K562 (cell line): Measurements from ENCODE around the gene IPPK. TPM values are rescaled to one million over a fixed set of nuclear protein-coding genes. Genes with fewer than 3 reads are reported as not detected.

Experiments
- ATAC-seq: fragments of 200-7000 bp; cut with Tn5 transposase; 3 replicates; pipeline ENCODE4 v1.9.1; 2020; ENCODE audit warnings: moderate library complexity
- BruUV-seq: library from RNA; stranded (reverse); fragments of 400-500 nt; replicated peaks from 2 replicates; lab custom pipeline; 2021; lab: Mats Ljungman, UMichigan
- CTCF ChIA-PET: fragments of 300-600 bp; formaldehyde crosslinking; extraction: SDS; loops from one replicate; lab custom pipeline; 2021; ENCODE audit warnings: low intra/inter-chr PET ratio; lab: Yijun Ruan, JAX
- POLR2A ChIA-PET: fragments of 300-600, 350-650 bp; sonication (Branson Sonifier 250); formaldehyde crosslinking; extraction: SDS; loops from one replicate; lab custom pipeline; 2021; ENCODE audit warnings: antibody characterized with exemption, inconsistent platforms; lab: Yijun Ruan, JAX
- DNase-seq, 4 experiments: peaks; one replicate each; pipeline versions ENCODE4 v3.0.0 to v3.0.0-alpha.2; 2011 to 2018; ENCODE audit warnings: low spot score in 3 of 4, mixed read lengths in 3 of 4; ENCODE audit errors: extremely low read depth in 1 of 4
- FAIRE-seq: peaks from 2 replicates; lab custom pipeline; 2011; peaks lifted over from hg19 to GRCh38; lab: Jason Lieb, UNC
- H2AFZ ChIP-seq: 2 replicates; pipeline ENCODE4 v1.6.0; 2011; ENCODE audit warnings: low read depth, low read length, control low read depth, inconsistent platforms
- H3K27ac ChIP-seq: fragments of 200-600 bp; 3 replicates; pipeline ENCODE4 v1.8.0; 2011; ENCODE audit warnings: low read depth, mild to moderate bottlenecking, control low read depth, inconsistent platforms, low read length, moderate library complexity, mixed read lengths; ENCODE audit errors: extremely low read depth
- H3K27me3 ChIP-seq, 2 experiments: fragments of 300-600 bp in 1 of 2; 2 replicates in 1 of 2; 3 replicates in 1 of 2; pipeline versions ENCODE4 v1.6.0 to v1.8.0; 2011; ENCODE audit warnings: inconsistent platforms in 2 of 2, low read length in 2 of 2, mild to moderate bottlenecking in 1 of 2, mixed read lengths in 1 of 2, moderate library complexity in 1 of 2; ENCODE audit not compliant: control insufficient read depth in 2 of 2, insufficient read depth in 2 of 2
- H3K36me3 ChIP-seq: fragments of 300-600 bp; 3 replicates; pipeline ENCODE4 v1.8.0; 2011; ENCODE audit warnings: mild to moderate bottlenecking, low read length, inconsistent platforms; ENCODE audit not compliant: control insufficient read depth, insufficient read depth
- H3K4me1 ChIP-seq, 2 experiments: fragments of 200-600 bp in 1 of 2; replicated peaks in 1 of 2; 2 replicates in 1 of 2; 3 replicates in 1 of 2; pipeline versions ENCODE4 v1.5.1 to v1.8.0; 2011; ENCODE audit warnings: inconsistent platforms in 2 of 2, low read length in 2 of 2, mild to moderate bottlenecking in 1 of 2, mixed read lengths in 1 of 2, moderate library complexity in 1 of 2; ENCODE audit not compliant: control insufficient read depth in 2 of 2, insufficient read depth in 2 of 2
- H3K4me2 ChIP-seq: 2 replicates; pipeline ENCODE4 v1.6.1; 2011; ENCODE audit warnings: low read length, control low read depth, inconsistent platforms, mixed read lengths; ENCODE audit not compliant: insufficient read depth
- H3K4me3 ChIP-seq: fragments of 200-600 bp; sonication (generic), shearing (Covaris generic); 2 replicates; pipeline ENCODE4 v1.5.1; 2016; ENCODE audit warnings: control low read depth, inconsistent platforms
- H3K79me2 ChIP-seq: fragments of 200-600 bp; 3 replicates; pipeline ENCODE4 v1.8.0; 2011; ENCODE audit warnings: low read length, inconsistent platforms; ENCODE audit not compliant: control insufficient read depth, insufficient read depth
- H3K9ac ChIP-seq, 2 experiments: 2 replicates each; pipeline versions ENCODE4 v1.6.0 to v1.6.1; 2011; ENCODE audit warnings: low read depth in 2 of 2, low read length in 2 of 2, control low read depth in 1 of 2, inconsistent platforms in 1 of 2, mild to moderate bottlenecking in 1 of 2, mixed read lengths in 1 of 2; ENCODE audit not compliant: insufficient read depth in 1 of 2
- H3K9me1 ChIP-seq: one replicate; pipeline ENCODE4 v1.6.0; 2011; ENCODE audit warnings: inconsistent platforms, mild to moderate bottlenecking, low read length, moderate library complexity; ENCODE audit not compliant: control insufficient read depth, insufficient read depth
- H3K9me3 ChIP-seq: replicated peaks from 2 replicates; pipeline ENCODE4 v1.5.1; 2011; ENCODE audit warnings: low read depth, low read length, inconsistent platforms; ENCODE audit not compliant: control insufficient read depth, insufficient read depth
- H4K20me1 ChIP-seq: replicated peaks from 2 replicates; pipeline ENCODE4 v1.6.1; 2011; ENCODE audit warnings: low read length, inconsistent platforms, mixed read lengths; ENCODE audit not compliant: control insufficient read depth, insufficient read depth
- DACH1 ChIP-seq: fragments of 450-650 bp; IDR thresholded peaks from 2 replicates; pipeline ENCODE4 v1.6.1; 2018; ENCODE audit not compliant: partially characterized antibody
- E2F6 ChIP-seq, 2 experiments: IDR thresholded peaks; 2 replicates each; pipeline ENCODE4 v1.6.1; 2011; ENCODE audit warnings: borderline replicate concordance in 1 of 2, control low read depth in 1 of 2, low read depth in 1 of 2, low read length in 1 of 2, mild to moderate bottlenecking in 1 of 2, mixed read lengths in 1 of 2, moderate library complexity in 1 of 2; ENCODE audit not compliant: insufficient read depth in 1 of 2, insufficient read length in 1 of 2, poor library complexity in 1 of 2, severe bottlenecking in 1 of 2; ENCODE audit errors: extremely low read depth in 1 of 2
- ETV6 ChIP-seq, 3 experiments: fragments of 150-350 bp in 1 of 3; sonication (generic) in 1 of 3; formaldehyde crosslinking in 1 of 3; IDR thresholded peaks; 2 replicates each; pipeline versions ENCODE4 v1.6.1 to v1.8.0; 2014 to 2022; ENCODE audit warnings: borderline replicate concordance in 2 of 3, low read depth in 2 of 3, antibody characterized with exemption in 1 of 3, low read length in 1 of 3, mild to moderate bottlenecking in 1 of 3, missing genetic modification reagents in 1 of 3
- FOXJ3 ChIP-seq: sonication (generic); formaldehyde crosslinking; IDR thresholded peaks from 2 replicates; pipeline ENCODE4 v1.4.0; 2020; ENCODE audit warnings: mild to moderate bottlenecking, missing genetic modification reagents
- FOXM1 ChIP-seq, 2 experiments: fragments of 450-650 bp in 1 of 2; sonication (generic) in 1 of 2; formaldehyde crosslinking in 1 of 2; IDR thresholded peaks; 2 replicates each; pipeline versions ENCODE4 v1.6.1 to v1.9.0; 2017 to 2022; ENCODE audit warnings: low read depth in 2 of 2, mild to moderate bottlenecking in 2 of 2, missing genetic modification reagents in 1 of 2, moderate library complexity in 1 of 2
- HSF4 ChIP-seq: fragments of 250-450 bp; sonication (Bioruptor Pico); IDR thresholded peaks from 2 replicates; pipeline ENCODE4 v2.1.2; 2022; ENCODE audit warnings: mild to moderate bottlenecking, moderate library complexity, borderline replicate concordance
- NCOA1 ChIP-seq: fragments of 450-650 bp; IDR thresholded peaks from 2 replicates; pipeline ENCODE4 v1.6.1; 2016; ENCODE audit warnings: low read depth
- PTBP1 ChIP-seq: fragments of 200-400 bp; formaldehyde crosslinking; IDR thresholded peaks from 2 replicates; pipeline ENCODE4 v1.6.1; 2017; ENCODE audit warnings: low read depth, low read length
- SLC30A9 ChIP-seq: fragments of 250-450 bp; sonication (Bioruptor Pico); IDR thresholded peaks from 2 replicates; pipeline ENCODE4 v1.8.0; 2022; ENCODE audit warnings: mild to moderate bottlenecking, moderate library complexity
- TEAD1 ChIP-seq, 2 experiments: fragments of 450-650 bp in 1 of 2; sonication (generic) in 1 of 2; formaldehyde crosslinking; IDR thresholded peaks; 2 replicates each; pipeline versions ENCODE4 v1.4.0 to v1.8.0; 2020 to 2022; ENCODE audit warnings: mild to moderate bottlenecking in 2 of 2, missing genetic modification reagents in 1 of 2
- WGBS: fragments of 100-300 bp; shearing (Covaris generic); methylation state at CpG from one replicate; pipeline ENCODE4 v1.1.6; 2016; ENCODE audit warnings: low coverage, mixed read lengths; ENCODE audit not compliant: insufficient coverage; ENCODE audit errors: missing lambda C conversion rate; 5-methylcytosine and 5-hydroxymethylcytosine counted together
- in situ Hi-C: fragments of 300-500 bp; cut with MboI; formaldehyde crosslinking; loops from 4 replicates; pipeline ENCODE4 v1.15.0; 2018; ENCODE audit warnings: inconsistent platforms, mixed read lengths
- intact Hi-C: fragments of 100-400 bp; cut with micrococcal nuclease; formaldehyde crosslinking; loops from 2 replicates; pipeline ENCODE4 v1.14.2; 2022
- polyA plus RNA-seq, 8 experiments: library from polyadenylated mRNA; depleted of rRNA in 4 of 8; stranded (reverse) in 5 of 8; unstranded in 3 of 8; fragments of >200 nt; fragmentation: Nextera tagmentation in 2 of 8; fragmentation: Illumina TruSeq in 1 of 8; extraction: Ambion mirVana in 2 of 8; extraction: Trizol in 1 of 8; gene quantifications; 2 replicates each; pipeline versions ENCODE4 v1.2.1 to v1.2.3, GENCODE V29; 2011 to 2014; ENCODE audit warnings: inconsistent platforms in 1 of 8, missing spikeins in 1 of 8
- total RNA-seq, 7 experiments: library from RNA; depleted of rRNA in 6 of 7; stranded (reverse); fragments of >200 nt in 6 of 7; fragmentation: Illumina TruSeq in 2 of 7; extraction: Trizol in 2 of 7; gene quantifications; 2 replicates each; pipeline versions ENCODE4 v1.2.1 to v1.2.3, GENCODE V29; 2011 to 2021; ENCODE audit warnings: low replicate concordance in 1 of 7
- TF ChIP-seq, protein P1 (sequence below): fragments of 450-650 bp; IDR thresholded peaks from 2 replicates; pipeline ENCODE4 v1.6.1; 2016; ENCODE audit warnings: missing biosample characterization, missing genetic modification characterization

IPPK gene
- total and polyA plus RNA-seq, 9 of the 15 experiments (the other 6 are each of a cell fraction or from before 2014, with no cell fraction given) = 3.1 to 22.2 (median 11.2) TPM

DNA sequence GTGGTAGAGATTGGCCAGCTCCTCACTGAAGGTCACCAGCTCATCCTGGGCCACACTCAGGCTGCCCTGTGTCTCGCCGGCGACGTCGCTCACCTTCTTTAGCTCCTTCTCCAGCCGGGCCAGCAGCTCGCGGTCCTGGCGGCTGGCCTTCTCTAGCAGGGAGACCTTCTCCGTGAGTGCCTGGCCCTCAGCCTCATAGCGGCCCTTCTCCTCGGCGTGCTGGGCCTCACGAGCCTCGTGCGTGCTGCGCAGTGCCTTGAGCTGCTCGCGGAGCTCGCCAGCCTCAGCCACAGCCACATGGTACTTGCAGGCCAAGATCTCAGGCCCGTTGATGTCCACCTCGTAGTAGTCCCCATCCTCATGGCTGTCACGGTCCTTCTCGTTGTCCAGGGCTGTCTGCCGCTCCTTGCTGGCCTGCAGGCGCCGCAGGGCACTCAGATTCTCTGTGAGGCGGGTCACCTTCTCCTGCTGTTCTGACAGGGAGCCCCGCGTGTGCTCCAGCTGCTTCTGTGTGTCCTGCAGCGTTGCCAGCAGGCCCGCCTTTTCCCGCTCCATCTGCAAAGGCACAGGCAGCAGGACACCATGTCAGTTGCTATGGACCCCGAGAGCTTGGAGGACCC is 49.2 kb upstream of the IPPK start (continued):
- no peak for TF ChIP-seq TEAD1 (CRISPR knock-in tag; IDR thresholded peaks at IDR 0.05)
- no peak for TF ChIP-seq HSF4 (CRISPR knock-in tag)
- TF ChIP-seq E2F6 (IDR thresholded peaks at IDR 0.05; ENCODE audit: borderline replicate concordance in 1 of 2, extremely low read depth in 1 of 2, insufficient read depth in 1 of 2, insufficient read length in 1 of 2, low read depth in 1 of 2, low read length in 1 of 2, poor library complexity in 1 of 2, severe bottlenecking in 1 of 2) = no peak
- no peak for TF ChIP-seq NCOA1

GRCh38 chr9:92718086-92719001 is 48.4 kb upstream of the IPPK start:
- H3K79me2 ChIP-seq = no peaks in the 10 kb centered on the region; the same call in 2 of the 3 replicates
- H3K9me3 ChIP-seq = no peaks in the 10 kb centered on the region
- TF ChIP-seq FOXJ3 = no peak
- TF ChIP-seq ETV6 (IDR thresholded peaks at IDR 0.05; ENCODE audit: borderline replicate concordance in 1 of 2, low read depth in 2 of 2, low read length in 1 of 2) = no peak
- no peak for TF ChIP-seq ETV6 (CRISPR knock-in tag; IDR thresholded peaks at IDR 0.05; ENCODE audit: borderline replicate concordance)
- TF ChIP-seq DACH1 = no peak
- TF ChIP-seq PTBP1 = no peak
- no peak for TF ChIP-seq FOXM1 (IDR thresholded peaks at IDR 0.05; ENCODE audit: low read depth)
- no peak for TF ChIP-seq FOXM1 (CRISPR knock-in tag; IDR thresholded peaks at IDR 0.05; ENCODE audit: low read depth)
- TF ChIP-seq, protein P1, sequence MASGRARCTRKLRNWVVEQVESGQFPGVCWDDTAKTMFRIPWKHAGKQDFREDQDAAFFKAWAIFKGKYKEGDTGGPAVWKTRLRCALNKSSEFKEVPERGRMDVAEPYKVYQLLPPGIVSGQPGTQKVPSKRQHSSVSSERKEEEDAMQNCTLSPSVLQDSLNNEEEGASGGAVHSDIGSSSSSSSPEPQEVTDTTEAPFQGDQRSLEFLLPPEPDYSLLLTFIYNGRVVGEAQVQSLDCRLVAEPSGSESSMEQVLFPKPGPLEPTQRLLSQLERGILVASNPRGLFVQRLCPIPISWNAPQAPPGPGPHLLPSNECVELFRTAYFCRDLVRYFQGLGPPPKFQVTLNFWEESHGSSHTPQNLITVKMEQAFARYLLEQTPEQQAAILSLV (tag) = no peak
- TF ChIP-seq SLC30A9 (CRISPR knock-in tag) = no peak
- TF ChIP-seq, all 486 proteins: peak for 0
- ATAC-seq = no peak
- Histone ChIP-seq H3K4me3 (no peak overlapping the region), H3K9ac (no peak overlapping the region), H3K9me1 (no peaks in the 10 kb centered on the region), H3K4me1 (peaks cover 8 to 19% of the 10 kb centered on the region in 2 experiments), H4K20me1 (peaks cover 19% of the 10 kb centered on the region), H3K27ac (no peak overlapping the region), H3K27me3 (no peaks in the 10 kb centered on the region), H3K36me3 (peaks cover 98% of the 10 kb centered on the region; the same call in 2 of the 3 replicates), H2AFZ (no peak overlapping the region), H3K4me2 (no peak overlapping the region)
- intact Hi-C loops = no loop called here
- BruUV-seq = no TSS peak
- no peak for FAIRE-seq
- WGBS = 88% methylated on average over 16 of the region's 40 CpGs
- ChIA-PET CTCF (interaction anchor here (2.9 kb wide), 1 partner anchor 72 kb away, joined by 26 read pairs; no protein-coding TSS in a partner anchor), POLR2A (interaction anchor here (0.8 kb wide), 1 partner anchor 12 kb away, joined by 3 read pairs; no protein-coding TSS in a partner anchor)
- no peak for DNase-seq
- in situ Hi-C loops = loop anchor here (10.0 kb wide), 1 partner anchor 66 kb away; no protein-coding TSS in a partner anchor
